Ovary (tissue), 9 donors: ENCODE results near the gene ST3GAL6. TPM values are rescaled to one million over a fixed set of nuclear protein-coding genes. Genes with fewer than 3 reads are reported as not detected.

Experiments used
- DNase-seq, 5 donors: peaks; one replicate each; pipeline ENCODE4 v3.0.0-alpha.2; 2019 to 2020
- H3K27ac ChIP-seq, 2 donors: fragments of 200-600 bp; one replicate each; pipeline versions ENCODE4 v1.5.1 to v1.8.0; 2019 to 2022
- H3K27me3 ChIP-seq: fragments of 200-600 bp; one replicate; pipeline ENCODE4 v1.8.0; 2022
- H3K36me3 ChIP-seq: fragments of 200-600 bp; sonication (generic); one replicate; pipeline ENCODE4 v1.5.1; 2019
- H3K4me1 ChIP-seq: one replicate; pipeline ENCODE4 v1.8.1; 2013; ENCODE audit warnings: mild to moderate bottlenecking, moderate library complexity; ENCODE audit not compliant: insufficient read depth
- H3K4me3 ChIP-seq: fragments of 200-600 bp; sonication (generic); one replicate; pipeline ENCODE4 v1.5.1; 2017
- H3K9me3 ChIP-seq, 2 donors: fragments of 200-600 bp in 1 of 2; sonication (generic) in 1 of 2; one replicate each; pipeline versions ENCODE4 v1.5.1 to v1.8.1; 2013 to 2019; ENCODE audit warnings: mild to moderate bottlenecking in 1 of 2, moderate library complexity in 1 of 2
- EP300 ChIP-seq: sonication (generic); formaldehyde crosslinking; IDR thresholded peaks from one replicate; pipeline ENCODE4 v1.6.1; 2017; ENCODE audit warnings: antibody characterized with exemption
- POLR2A ChIP-seq: fragments of 450-650 bp; IDR thresholded peaks from one replicate; pipeline ENCODE4 v1.6.1; 2017; ENCODE audit warnings: antibody characterized with exemption, mild to moderate bottlenecking, moderate library complexity
- WGBS, 3 donors: extraction: QIAGEN DNeasy Blood & Tissue Kit in 1 of 3; methylation state at CpG; one replicate each; pipeline versions ENCODE4 v1.1.5 to v1.1.7; 2013 to 2017; 5-methylcytosine and 5-hydroxymethylcytosine counted together
- intact Hi-C, 4 donors: fragments of 100-400 bp; cut with DNase I; formaldehyde crosslinking; loops; one replicate each; pipeline versions ENCODE4 v1.11.0 to v1.15.1; 2022 to 2023
- polyA plus RNA-seq, 2 donors: library from polyadenylated mRNA; stranded (reverse); fragments of 200-250 nt in 1 of 2; fragments of 350-450 nt in 1 of 2; fragmentation: Illumina TruSeq in 1 of 2; extraction: RNeasy Lipid Tissue Mini Kit (QIAGEN cat#74804) in 1 of 2; gene quantifications; one replicate each; pipeline ENCODE4 v1.2.3, GENCODE V29; 2013 to 2014
- total RNA-seq, 7 donors: library from RNA; depleted of rRNA in 2 of 7; stranded (reverse); fragments of >200 nt in 2 of 7; fragmentation: NEBNext Ultra II Directional in 3 of 7; extraction: Animal tissue kit (Norgen Biotek cat#: 25700) in 3 of 7; gene quantifications; one replicate each; pipeline versions ENCODE4 v1.1.0 to v1.2.4, GENCODE V29; 2016 to 2023
- TF ChIP-seq, protein P1 (sequence below), 3 donors: fragments of 450-650 bp in 2 of 3; fragments of 200-600 bp in 1 of 3; IDR thresholded peaks; one replicate each; pipeline versions ENCODE4 v1.5.1 to v1.8.0; 2016 to 2022; ENCODE audit warnings: antibody characterized with exemption in 3 of 3, mild to moderate bottlenecking in 1 of 3
- donor health status: DM: no; HTN: no; CAD: no; lungs with moderate emphysema.
- donor health status: DM: no; HTN: no; CAD: no.
- donor health status: Bipolar disorder and iron deficiency.
- donor health status: DM: yes; HTN: yes; CAD: no.
- donor health status: DM: no; HTN: no; CAD: no.
- donor health status: DM: yes; HTN: yes; CAD: no.

Gene ST3GAL6
- total and polyA plus RNA-seq, 9 donors = 1.9 to 16.7 (median 3.7) TPM

DNA sequence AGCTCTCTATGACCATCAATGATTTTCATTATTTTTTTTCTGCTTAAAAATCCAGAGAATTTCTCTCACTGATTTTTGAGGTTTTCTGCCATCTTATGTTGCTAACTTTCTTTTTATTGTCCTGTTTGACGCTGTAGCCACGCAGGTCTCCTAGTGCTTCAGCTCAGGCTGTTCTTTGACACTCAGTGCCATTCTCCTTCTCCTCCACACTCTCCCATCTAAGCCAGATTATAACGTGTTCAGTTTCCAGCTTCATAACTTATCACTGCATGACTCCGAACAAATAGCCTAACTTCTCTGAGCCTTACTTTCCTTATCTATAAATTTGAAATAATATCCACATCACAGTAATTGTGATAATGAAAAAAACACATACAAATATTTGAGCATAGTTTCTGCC, 22.8 kb upstream of the ST3GAL6 start:
- no peak for DNase-seq
- no peaks in the 10 kb centered on the region for H3K4me1 ChIP-seq
- H3K36me3 ChIP-seq = no peaks in the 10 kb centered on the region
- H3K27me3 ChIP-seq = no peaks in the 10 kb centered on the region
- intact Hi-C loops = no loop called here
- no peak overlapping the region for H3K4me3 ChIP-seq
- H3K9me3 ChIP-seq = no peaks in the 10 kb centered on the region
- no peak overlapping the region for H3K27ac ChIP-seq
- 77 to 87% (median 85%) methylated on average over 4 of the region's 4 CpGs for WGBS, 3 donors
- TF ChIP-seq, protein P1, sequence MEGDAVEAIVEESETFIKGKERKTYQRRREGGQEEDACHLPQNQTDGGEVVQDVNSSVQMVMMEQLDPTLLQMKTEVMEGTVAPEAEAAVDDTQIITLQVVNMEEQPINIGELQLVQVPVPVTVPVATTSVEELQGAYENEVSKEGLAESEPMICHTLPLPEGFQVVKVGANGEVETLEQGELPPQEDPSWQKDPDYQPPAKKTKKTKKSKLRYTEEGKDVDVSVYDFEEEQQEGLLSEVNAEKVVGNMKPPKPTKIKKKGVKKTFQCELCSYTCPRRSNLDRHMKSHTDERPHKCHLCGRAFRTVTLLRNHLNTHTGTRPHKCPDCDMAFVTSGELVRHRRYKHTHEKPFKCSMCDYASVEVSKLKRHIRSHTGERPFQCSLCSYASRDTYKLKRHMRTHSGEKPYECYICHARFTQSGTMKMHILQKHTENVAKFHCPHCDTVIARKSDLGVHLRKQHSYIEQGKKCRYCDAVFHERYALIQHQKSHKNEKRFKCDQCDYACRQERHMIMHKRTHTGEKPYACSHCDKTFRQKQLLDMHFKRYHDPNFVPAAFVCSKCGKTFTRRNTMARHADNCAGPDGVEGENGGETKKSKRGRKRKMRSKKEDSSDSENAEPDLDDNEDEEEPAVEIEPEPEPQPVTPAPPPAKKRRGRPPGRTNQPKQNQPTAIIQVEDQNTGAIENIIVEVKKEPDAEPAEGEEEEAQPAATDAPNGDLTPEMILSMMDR (IDR thresholded peaks at IDR 0.05) = no peak
- TF ChIP-seq EP300 (no peak), POLR2A (no peak)

DNA sequence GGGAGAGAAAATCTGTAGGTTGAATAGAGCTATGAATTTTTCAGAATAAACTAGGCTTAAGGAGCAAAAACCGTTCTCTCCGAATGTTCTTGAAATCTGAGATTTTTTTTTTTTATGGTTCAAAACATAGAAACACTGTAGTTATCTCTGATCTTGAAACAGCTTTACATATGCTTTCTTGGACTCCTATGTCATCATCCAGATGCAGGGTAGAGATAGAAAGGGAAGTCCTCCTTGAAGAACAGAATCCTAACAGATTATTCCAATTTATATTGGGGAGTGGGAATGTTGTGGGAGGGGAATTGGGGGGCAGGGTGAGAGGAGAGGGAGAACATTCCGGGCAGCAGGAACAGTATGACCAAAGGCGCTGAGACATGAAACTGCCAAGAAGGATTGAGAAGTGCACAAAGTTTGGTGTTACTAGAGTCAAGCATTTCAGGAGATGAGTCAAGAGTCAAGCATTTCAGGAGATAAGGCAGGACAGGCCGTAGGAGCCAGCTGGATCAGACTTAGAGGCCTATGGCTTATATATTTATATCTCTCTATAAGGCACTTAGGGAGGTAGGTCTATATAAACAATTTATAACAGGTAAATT, 21.9 kb upstream of the ST3GAL6 start:
- WGBS, 3 donors = 81 to 86% (median 82%) methylated on average over 5 of the region's 5 CpGs
- Histone ChIP-seq H3K27me3 (no peaks in the 10 kb centered on the region), H3K36me3 (no peaks in the 10 kb centered on the region), H3K4me3 (no peak overlapping the region), H3K4me1 (no peaks in the 10 kb centered on the region), H3K27ac (no peak overlapping the region), H3K9me3 (no peaks in the 10 kb centered on the region)
- DNase-seq = no peak
- TF ChIP-seq POLR2A = no peak
- TF ChIP-seq, protein P1 (IDR thresholded peaks at IDR 0.05) = no peak
- no peak for TF ChIP-seq EP300
- intact Hi-C loops = no loop called here

DNA sequence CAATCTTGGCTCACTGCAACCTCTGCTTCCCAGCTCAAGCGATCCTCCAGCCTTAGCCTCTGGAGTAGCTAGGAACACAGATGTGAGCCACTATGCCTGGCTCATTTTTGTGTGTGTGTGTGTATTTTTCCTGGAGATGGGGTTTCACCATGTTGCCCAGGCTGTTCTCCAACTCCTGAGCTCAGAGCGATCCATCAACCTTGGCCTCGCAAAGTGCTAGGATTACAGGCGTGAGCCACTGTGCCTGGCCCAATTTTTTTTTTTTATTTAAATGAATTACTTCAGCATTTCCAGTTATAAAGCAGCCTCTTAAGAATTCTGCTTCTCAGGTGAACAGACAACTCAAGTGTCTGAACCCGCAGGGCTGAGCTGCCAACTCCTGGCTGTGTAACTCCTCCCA, 20.1 kb upstream of the ST3GAL6 start:
- Histone ChIP-seq H3K4me3 (no peak overlapping the region), H3K27me3 (no peaks in the 10 kb centered on the region), H3K36me3 (no peaks in the 10 kb centered on the region), H3K4me1 (no peaks in the 10 kb centered on the region), H3K27ac (no peak overlapping the region), H3K9me3 (no peaks in the 10 kb centered on the region)
- WGBS, 3 donors = 88 to 97% (median 95%) methylated on average over 5 of the region's 5 CpGs
- no peak for DNase-seq
- intact Hi-C loops = no loop called here
- TF ChIP-seq POLR2A = no peak
- TF ChIP-seq EP300 = no peak

DNA sequence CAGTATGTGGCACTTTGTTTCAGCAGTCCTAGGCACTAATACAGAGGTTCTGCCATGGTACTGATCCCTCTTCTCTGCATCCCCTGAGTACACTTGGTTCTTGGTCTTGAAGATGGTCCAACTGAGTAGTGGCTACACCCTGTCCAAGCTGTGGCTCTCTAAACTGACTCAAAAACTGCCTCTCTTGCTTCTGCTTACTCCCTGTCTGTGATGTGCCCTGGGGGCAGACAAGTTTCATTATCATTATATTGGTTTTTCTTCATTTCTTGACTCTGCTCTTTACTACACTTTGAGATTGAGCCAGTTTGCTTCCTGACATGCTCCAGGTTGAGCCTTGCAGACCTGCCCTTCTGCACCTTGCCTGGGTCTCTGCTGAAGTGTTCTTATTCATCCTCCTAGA, 18.9 kb upstream of the ST3GAL6 start:
- Histone ChIP-seq H3K9me3 (no peaks in the 10 kb centered on the region), H3K4me1 (no peaks in the 10 kb centered on the region), H3K36me3 (no peaks in the 10 kb centered on the region), H3K27ac (no peak overlapping the region), H3K27me3 (no peaks in the 10 kb centered on the region), H3K4me3 (no peak overlapping the region)
- intact Hi-C loops = no loop called here
- no peak for DNase-seq
- TF ChIP-seq EP300 (no peak), POLR2A (no peak)
- TF ChIP-seq, protein P1 (IDR thresholded peaks at IDR 0.05) = no peak

DNA sequence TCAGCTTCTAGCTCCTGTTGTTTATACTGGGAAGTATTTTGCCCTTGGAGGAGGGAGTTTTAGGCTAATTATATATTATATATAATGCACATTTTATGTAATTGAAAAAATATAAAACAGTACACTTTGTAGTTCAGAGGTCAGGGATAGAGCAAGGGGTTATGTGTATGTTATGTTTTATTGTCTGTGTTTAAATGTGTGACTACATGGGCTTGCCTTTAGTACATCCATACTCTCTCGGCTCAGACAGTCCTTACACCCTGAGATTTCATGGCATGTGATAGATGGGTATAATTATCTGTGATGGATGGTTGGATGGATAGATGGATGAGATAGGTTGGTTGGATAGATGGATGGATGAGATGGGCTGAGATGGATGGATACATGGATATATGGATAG, 17.4 kb upstream of the ST3GAL6 start:
- intact Hi-C loops = no loop called here
- no peaks in the 10 kb centered on the region for H3K4me1 ChIP-seq

More for the DNA sequence above, 17.4 kb upstream of the ST3GAL6 start:
- Histone ChIP-seq H3K36me3 (no peaks in the 10 kb centered on the region), H3K27ac (no peak overlapping the region), H3K4me3 (no peak overlapping the region), H3K27me3 (no peaks in the 10 kb centered on the region), H3K9me3 (no peaks in the 10 kb centered on the region)
- WGBS, 3 donors = 88 to 94% (median 93%) methylated on average over 1 of the region's 1 CpG
- DNase-seq = no peak
- TF ChIP-seq POLR2A (no peak), EP300 (no peak)
- TF ChIP-seq, protein P1 (IDR thresholded peaks at IDR 0.05) = no peak
